Hematopoietic multipotent progenitor cell (in vitro differentiated cells): Measurements from ENCODE around the gene MRPS23. TPM values are rescaled to one million over a fixed set of nuclear protein-coding genes. Genes with fewer than 3 reads are reported as not detected.

ENCODE experiments used
- DNase-seq, 3 donors: peaks; one replicate each; pipeline ENCODE4 v3.0.0-alpha.2; 2011 to 2015; ENCODE audit warnings: low read depth in 2 of 3, low spot score in 2 of 3
- small RNA-seq: library from RNA; depleted of rRNA; stranded (forward); fragments of <200 nt; gene quantifications from one replicate; pipeline ENCODE3, GENCODE V24; 2012
- total RNA-seq: library from RNA; depleted of rRNA; stranded (reverse); fragments of >200 nt; gene quantifications from one replicate; pipeline ENCODE4 v1.2.3, GENCODE V29; 2012

Gene MRPS23
- total RNA-seq, 1 donor = 11.6 TPM

GRCh38 chr17:57808882-57809281 is 41.0 kb downstream of the MRPS23 start:
- no peak for DNase-seq

DNA sequence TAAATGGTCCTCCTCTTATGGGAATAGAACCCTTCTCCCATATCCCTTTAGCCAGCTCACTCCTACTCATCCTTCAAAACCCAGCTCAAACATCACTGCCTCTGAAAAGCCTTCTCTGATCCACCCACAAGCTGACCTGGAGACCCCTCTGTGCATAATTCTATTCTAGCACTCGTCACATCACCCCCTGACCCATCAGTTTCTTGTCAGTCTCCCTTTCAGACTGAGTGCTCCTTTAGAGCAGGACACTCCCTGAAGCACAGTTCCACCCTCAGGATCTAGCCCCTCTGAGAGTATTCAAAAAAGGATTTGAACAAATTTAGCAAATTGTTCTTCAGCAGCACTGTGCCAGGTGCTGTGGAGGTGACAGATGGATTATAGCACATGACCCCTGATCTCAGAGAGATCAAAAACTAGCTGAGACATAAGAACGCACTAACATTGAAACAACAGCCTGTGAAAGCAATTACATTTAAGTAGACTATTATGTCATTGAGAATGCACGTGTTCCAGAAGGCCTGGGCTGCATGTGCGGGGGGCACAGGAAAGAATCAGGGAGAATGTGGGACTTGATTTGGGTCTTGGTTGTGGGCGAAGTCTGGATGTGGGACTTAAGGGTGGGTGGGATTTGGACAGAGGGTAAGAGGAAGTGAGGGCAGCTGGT is 43.5 kb downstream of the MRPS23 start:
- DNase-seq = no peak

DNA sequence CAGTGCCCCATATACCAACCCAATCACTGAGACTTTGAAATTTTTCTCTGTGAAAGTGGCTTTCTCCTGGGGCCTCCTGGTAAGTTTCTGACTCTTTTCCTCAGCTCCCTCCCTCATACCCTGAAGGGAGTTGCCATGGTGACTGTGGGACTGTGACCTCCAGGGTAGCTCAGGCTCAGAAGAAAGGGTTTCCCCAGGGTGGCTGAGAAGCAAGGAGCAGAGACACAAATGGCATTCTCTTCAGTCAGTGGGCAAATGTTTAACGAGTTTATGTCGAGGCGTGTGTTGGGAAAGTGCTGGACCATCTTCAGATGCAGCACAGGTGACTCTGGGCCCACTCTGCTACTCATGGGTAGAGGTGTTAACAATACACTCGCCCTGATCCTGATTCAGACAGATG is 46.8 kb downstream of the MRPS23 start:
- no peak for DNase-seq

DNA sequence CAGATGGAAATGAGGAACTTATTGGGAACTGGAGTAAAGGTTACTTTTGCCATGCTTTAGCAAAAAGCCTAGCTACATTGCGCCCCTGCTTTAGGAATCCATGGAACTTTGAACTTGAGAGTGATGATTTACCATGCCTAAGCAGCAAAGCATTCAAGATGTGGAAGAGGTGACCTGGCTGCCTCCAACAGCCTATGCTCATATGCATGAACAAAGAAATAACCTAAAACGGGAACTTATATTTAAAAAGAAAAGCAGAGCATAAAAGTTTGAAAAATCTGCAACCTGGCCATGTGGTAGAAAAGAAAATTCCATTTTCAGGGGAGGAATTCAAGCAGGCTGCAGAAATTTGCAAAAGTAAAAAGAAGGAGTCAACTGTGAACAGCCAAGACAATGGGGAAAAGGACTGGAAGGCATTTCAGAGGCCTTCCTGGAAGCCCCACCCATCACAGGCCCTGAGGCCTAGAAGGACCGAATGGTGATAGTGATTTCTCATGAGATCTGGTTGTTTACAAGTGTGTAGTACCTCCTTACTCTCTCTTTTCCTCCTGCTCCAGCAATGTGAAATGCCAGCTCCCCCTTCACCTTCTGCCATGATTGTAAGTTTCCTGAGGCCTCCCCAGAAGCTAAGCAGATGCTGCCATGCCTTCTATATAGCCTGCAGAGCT is 48.7 kb downstream of the MRPS23 start:
- no peak for DNase-seq

- DNase-seq = no peak
Observed at GRCh38 chr17:57794841-57795240, 55.0 kb downstream of the MRPS23 start.

GRCh38 chr17:57788725-57789124 is 61.1 kb downstream of the MRPS23 start:
- DNase-seq = no peak

DNA sequence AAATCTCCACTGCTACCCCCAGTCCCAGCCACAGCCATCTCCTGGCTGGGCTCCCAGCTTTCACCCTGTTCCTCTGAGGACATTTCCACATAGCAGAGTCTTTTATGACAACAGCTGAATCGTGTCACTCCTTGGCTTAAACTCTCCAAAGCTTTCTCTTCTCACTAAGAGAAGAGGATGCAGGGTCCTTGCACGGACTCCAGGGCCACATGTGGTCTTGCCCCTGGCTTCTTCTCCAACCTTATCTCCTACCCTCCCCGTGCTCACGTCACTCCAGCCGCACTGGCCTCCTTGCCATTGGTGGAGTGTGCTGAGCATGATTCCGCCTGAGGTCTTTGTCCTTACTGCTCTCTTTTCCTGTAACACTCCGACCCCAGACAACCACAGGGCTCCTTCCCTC is 64.8 kb downstream of the MRPS23 start:
- no peak for DNase-seq

Small RNAs within 50 kb of the gene (small RNA-seq; reads per million reads assigned to genes)
- not detected for gene RN7SKP94

Other genes with a start within 250 kb of the MRPS23 start
- not detected for gene CCDC182, start 104.7 kb downstream of the MRPS23 start, total RNA-seq
- gene CUEDC1, start 105.4 kb upstream of the MRPS23 start, total RNA-seq = 0.54 TPM
- 85.1 TPM for gene VEZF1, start 138.2 kb upstream of the MRPS23 start, total RNA-seq
- gene SRSF1, start 157.2 kb upstream of the MRPS23 start, total RNA-seq = 316 TPM
- 14.5 TPM for gene DYNLL2, start 233.4 kb upstream of the MRPS23 start, total RNA-seq